ENCODE results near the gene FGD6.
"Not testable (repeated sequence)": the region's sequence is repeated elsewhere in the genome, so short reads cannot be mapped to it uniquely, and the experiment has no call there.

The FGD6 gene

GRCh38 chr12:95173392-95174251, 43.6 kb downstream of the FGD6 start:
- DNase-seq, result no peak

DNA sequence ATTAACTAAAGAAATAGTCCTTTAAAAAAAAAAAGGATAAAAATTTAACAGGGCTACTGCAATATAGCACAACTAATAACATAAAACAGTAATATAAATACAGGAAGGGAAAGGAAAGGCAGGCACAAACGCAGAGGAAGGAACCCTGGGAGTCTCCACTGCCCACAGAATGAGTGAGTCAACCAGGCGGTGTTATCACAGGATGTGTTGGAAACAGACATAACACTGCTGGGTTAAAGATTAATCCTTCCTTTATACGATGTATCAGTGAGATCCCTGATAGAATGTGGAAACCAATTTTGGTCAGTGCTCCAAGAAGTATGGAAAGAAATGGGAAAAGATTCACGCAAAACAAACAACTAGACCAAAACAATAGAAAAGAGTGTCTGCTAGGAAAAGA, 47.9 kb downstream of the FGD6 start:
- DNase-seq, result no peak

DNA sequence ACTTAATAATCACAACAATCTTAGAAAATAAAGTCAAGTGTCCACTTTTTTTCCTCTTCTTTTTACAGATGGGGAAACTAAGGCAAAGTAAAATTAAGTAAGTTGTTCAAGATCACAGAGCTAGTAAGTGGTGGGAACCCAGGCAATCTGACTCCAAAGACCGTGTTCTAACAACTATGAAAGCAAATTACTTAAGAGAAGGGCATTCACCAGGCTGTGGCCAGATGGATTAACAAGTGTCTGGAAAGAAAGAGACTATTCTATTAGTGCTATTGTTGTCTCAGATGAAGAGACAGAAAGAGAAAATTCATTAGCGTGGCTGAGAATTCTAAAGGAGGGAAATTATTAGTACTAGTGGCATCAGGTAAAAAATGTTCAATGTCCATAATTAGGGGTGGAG, 48.5 kb downstream of the FGD6 start:
- no peak for DNase-seq

GRCh38 chr12:95164656-95165055, 52.6 kb downstream of the FGD6 start:
- DNase-seq, result no peak

- no peak for DNase-seq
These were observed 58.3 kb downstream of the FGD6 start for GRCh38 chr12:95158919-95159318.

GRCh38 chr12:95151821-95152220, 65.4 kb downstream of the FGD6 start:
- no peak for DNase-seq

- DNase-seq, result no peak
These were observed 65.9 kb downstream of the FGD6 start for GRCh38 chr12:95151406-95151805.

- DNase-seq, result no peak
These were observed 66.8 kb downstream of the FGD6 start for GRCh38 chr12:95150501-95150900.

GRCh38 chr12:95147866-95148265, 69.4 kb downstream of the FGD6 start:
- no peak for DNase-seq

- no peak for DNase-seq
These were observed 70.5 kb downstream of the FGD6 start for GRCh38 chr12:95146769-95147168.

- no peak for DNase-seq
These were observed 73.6 kb downstream of the FGD6 start for GRCh38 chr12:95143621-95144205.

DNA sequence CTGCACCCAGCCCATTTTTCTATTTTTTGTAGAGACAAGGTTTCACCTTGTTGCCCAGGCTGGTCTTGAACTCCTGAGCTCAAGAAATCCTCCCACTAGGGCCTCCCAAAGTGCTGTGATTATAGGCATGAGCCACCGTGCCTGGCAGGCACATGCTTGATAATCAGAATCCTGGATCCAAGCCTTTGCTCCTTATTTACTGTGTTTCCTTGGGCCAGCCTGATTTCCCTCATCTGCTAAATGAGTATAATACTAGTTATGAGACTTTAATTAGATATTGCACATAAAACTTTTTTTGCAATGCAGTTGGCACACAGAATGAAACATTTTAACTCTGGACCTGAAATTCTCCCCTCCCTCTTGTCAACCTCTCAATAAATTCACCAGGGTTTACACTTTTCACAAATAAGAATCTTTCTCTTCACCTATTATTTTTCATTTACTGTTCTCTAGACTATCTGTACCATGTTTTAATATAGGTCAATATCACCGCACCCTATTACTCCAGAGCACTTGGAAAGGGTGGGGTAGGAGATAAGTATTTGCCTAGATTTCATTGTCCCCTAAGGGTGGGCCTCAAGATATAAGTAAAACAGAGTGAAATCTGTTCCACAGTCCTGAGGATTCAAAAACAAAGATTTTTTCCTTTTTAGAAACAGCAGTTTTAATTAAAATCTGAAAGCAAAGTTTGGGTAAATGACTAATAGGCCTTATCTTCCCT, 74.7 kb downstream of the FGD6 start:
- DNase-seq, result no peak

- no peak for DNase-seq
These were observed 76.0 kb downstream of the FGD6 start for GRCh38 chr12:95141310-95141709.

GRCh38 chr12:95138031-95138430, 79.2 kb downstream of the FGD6 start:
- DNase-seq, result not testable (repeated sequence)

- DNase-seq, result no peak
These were observed 80.7 kb downstream of the FGD6 start for GRCh38 chr12:95136598-95136997.

- no peak for DNase-seq
These were observed 83.2 kb downstream of the FGD6 start for GRCh38 chr12:95134085-95134484.

DNA sequence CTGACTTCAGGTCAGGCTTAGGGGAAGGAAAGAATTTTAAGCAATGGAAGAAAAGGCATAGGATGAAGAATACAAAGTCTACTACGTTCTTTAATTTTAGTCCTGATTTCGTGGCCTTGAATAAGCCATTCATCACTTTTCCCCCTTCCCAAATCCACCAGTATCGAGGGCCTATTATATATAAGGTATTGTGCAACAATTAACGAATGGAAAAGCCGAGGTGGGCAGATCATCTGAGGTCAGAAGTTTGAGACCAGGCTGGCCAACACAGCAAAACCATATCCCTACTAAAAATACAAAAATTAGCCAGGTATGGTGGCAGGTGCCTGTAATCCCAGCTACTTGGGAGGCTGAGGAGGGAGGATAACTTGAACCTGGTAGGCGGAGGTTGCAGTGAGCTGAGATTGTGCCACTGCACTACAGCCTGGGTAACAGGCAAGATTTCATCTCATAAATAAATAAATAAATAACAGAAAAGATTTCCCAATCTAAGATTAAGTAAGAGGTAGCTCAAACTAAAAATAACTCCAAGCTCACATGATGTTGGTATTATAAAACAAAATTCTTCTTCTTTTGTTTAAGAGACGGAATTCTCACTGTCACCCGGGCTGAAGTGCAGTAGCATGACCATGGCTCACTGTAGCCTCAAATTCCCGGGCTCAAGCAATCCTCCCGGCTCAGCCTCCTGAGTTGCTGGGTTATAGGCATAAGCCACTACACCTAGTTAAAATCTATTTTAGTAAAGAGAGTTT, 85.5 kb downstream of the FGD6 start:
- DNase-seq, result no peak

DNA sequence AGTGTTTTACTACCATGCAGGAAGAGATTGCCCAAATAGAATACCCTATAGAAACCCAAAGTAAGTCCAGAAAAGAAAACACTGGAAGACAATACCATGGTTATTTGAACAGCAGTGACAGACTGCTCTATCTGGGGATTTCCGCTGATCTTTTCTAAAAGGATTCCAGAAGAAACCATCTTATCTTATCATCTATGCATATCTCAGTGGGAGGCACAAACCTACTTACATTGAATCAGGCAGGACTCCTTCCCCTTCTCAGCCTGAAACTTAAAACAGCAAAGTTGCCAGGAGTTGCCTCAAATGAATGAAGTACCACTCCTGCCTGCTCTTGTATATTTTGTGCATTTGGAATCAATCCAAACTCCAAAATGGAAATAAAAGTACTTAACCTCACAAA, 87.2 kb downstream of the FGD6 start:
- no peak for DNase-seq

DNA sequence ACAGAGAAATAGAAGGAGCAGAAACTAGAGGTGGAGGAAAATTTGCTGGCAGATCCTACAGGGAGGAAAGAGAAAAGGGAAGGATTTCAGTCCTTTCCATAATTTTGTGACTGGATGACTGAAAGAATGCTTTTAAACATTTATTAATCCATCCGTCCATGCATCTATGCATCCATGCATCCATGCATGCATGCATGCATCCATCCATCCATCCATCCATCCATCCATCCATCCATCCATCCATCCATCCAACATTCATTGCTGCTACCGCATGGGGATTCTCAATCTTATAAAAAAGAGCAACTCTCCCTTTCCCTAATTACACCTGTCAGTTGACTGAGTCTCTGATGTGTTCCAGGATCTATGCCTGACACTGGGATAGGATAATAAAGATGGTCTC, 88.2 kb downstream of the FGD6 start:
- DNase-seq, result no peak

DNA sequence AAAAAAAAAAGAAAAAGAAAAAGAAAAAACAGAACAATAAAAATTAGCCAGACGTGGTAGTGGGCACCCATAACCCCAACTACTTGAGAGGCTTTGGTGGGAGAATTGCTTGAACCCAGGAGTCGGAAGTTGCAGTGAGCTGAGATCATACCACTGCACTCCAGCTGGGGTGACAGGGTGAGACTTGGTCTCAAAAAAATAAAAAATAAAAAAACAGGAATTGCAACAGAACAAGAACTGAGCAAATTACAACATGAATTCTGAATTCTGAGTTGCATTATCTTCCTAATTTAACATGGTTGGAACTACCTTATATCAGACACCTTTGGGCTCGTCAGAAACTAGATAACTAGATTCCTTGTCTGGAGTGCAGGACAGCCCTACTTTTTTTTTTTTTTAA, 90.5 kb downstream of the FGD6 start:
- no peak for DNase-seq

- no peak for DNase-seq
These were observed 91.2 kb downstream of the FGD6 start for GRCh38 chr12:95126076-95126475.

DNA sequence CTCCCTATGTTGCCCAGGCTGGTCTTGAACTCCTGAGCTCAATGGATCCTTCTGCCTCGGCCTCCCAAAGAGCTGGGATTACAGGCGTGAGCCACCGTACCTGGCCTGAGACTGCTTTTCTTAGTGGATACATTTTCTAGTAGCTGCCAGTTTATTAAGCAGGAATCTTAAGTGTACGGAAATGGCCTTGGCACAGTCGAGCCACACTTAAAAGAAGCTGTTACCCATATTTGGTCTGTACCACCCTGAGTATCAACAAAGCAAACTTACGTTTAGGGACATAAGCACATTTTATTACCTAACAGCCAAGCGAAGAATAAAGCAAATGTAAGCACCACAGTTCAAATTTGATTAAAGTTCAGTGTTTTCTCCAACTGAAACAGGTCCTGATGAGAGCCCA, 93.2 kb downstream of the FGD6 start:
- DNase-seq, result no peak

DNA sequence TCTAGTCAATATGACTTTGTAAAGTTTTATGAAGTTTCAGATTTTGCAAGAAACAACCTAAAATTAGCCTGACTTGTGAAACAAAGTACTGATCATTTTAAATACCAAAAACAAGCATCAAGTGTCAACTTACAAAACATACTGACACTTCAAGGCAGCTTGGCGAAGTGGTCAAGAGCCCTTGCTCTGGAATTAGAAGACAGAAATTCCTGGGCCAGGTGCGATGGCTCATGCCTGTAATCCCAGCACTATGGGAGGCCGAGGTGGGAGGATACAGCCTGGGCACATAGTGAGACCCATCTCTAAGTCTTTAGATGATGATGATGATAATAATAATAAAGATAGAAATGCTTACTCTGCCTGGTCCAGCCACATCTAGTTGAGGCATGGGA, 98.5 kb downstream of the FGD6 start:
- DNase-seq, result no peak
